ENCODE results near the gene WWC2.

The WWC2 gene

GRCh38 chr4:183262776-183263100, 163.7 kb downstream of the WWC2 start:
- no peak for DNase-seq

GRCh38 chr4:183263787-183264386, 164.8 kb downstream of the WWC2 start:
- DNase-seq: no peak

GRCh38 chr4:183264614-183265013, 165.6 kb downstream of the WWC2 start:
- no peak for DNase-seq

- DNase-seq: no peak
These were observed 167.3 kb downstream of the WWC2 start for GRCh38 chr4:183266371-183266770.

GRCh38 chr4:183268556-183268955, 169.5 kb downstream of the WWC2 start:
- DNase-seq: no peak

- DNase-seq: no peak
These were observed 173.3 kb downstream of the WWC2 start for GRCh38 chr4:183272384-183272783.

- DNase-seq: no peak
These were observed 177.0 kb downstream of the WWC2 start for GRCh38 chr4:183276106-183276505.

- no peak for DNase-seq
These were observed 185.3 kb downstream of the WWC2 start for GRCh38 chr4:183284258-183284785.

- no peak for DNase-seq
These were observed 185.9 kb downstream of the WWC2 start for GRCh38 chr4:183284965-183285364.

GRCh38 chr4:183285886-183286285, 186.8 kb downstream of the WWC2 start:
- DNase-seq: no peak

GRCh38 chr4:183286590-183287308, 187.7 kb downstream of the WWC2 start:
- no peak for DNase-seq

- DNase-seq: no peak
These were observed 188.2 kb downstream of the WWC2 start for GRCh38 chr4:183287309-183287659.

GRCh38 chr4:183287677-183288076, 188.6 kb downstream of the WWC2 start:
- no peak for DNase-seq

GRCh38 chr4:183288955-183289354, 189.9 kb downstream of the WWC2 start:
- no peak for DNase-seq

- no peak for DNase-seq
These were observed 190.6 kb downstream of the WWC2 start for GRCh38 chr4:183289688-183290087.

GRCh38 chr4:183291070-183291469, 192.0 kb downstream of the WWC2 start:
- no peak for DNase-seq

- DNase-seq: no peak
These were observed 196.7 kb downstream of the WWC2 start for GRCh38 chr4:183295711-183296110.

- no peak for DNase-seq
These were observed 198.6 kb downstream of the WWC2 start for GRCh38 chr4:183297675-183298074.

GRCh38 chr4:183299464-183299863, 200.4 kb downstream of the WWC2 start:
- no peak for DNase-seq

GRCh38 chr4:183300070-183300469, 201.0 kb downstream of the WWC2 start:
- DNase-seq: no peak

- no peak for DNase-seq
These were observed 201.6 kb downstream of the WWC2 start for GRCh38 chr4:183300655-183301054.

GRCh38 chr4:183303301-183303700, 204.2 kb downstream of the WWC2 start:
- DNase-seq: no peak

- no peak for DNase-seq
These were observed 205.0 kb downstream of the WWC2 start for GRCh38 chr4:183304067-183304466.

GRCh38 chr4:183304538-183304937, 205.5 kb downstream of the WWC2 start:
- no peak for DNase-seq

GRCh38 chr4:183306811-183307210, 207.8 kb downstream of the WWC2 start:
- DNase-seq: no peak

Measured in bone marrow (tissue), 2 donors.